ENCODE data around the gene SLC25A44. TPM values are rescaled to one million over a fixed set of nuclear protein-coding genes. Genes with fewer than 3 reads are reported as not detected.

Gene SLC25A44
- total RNA-seq, 4 donors from 2014 or later: 7.9 to 22.3 (median 13.1) TPM

DNA sequence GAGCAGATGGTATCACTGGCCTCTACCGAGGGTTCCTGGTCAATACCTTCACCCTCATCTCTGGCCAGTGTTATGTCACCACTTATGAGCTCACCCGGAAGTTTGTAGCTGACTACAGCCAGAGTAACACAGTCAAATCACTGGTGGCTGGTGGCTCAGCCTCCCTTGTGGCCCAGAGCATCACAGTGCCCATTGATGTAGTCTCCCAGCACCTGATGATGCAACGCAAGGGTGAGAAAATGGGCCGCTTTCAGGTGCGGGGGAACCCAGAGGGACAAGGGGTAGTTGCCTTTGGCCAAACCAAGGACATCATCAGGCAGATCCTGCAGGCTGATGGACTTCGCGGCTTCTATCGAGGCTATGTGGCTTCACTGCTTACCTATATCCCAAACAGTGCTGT lies 6.1 kb downstream of the SLC25A44 start:
- TF ChIP-seq, protein P1, sequence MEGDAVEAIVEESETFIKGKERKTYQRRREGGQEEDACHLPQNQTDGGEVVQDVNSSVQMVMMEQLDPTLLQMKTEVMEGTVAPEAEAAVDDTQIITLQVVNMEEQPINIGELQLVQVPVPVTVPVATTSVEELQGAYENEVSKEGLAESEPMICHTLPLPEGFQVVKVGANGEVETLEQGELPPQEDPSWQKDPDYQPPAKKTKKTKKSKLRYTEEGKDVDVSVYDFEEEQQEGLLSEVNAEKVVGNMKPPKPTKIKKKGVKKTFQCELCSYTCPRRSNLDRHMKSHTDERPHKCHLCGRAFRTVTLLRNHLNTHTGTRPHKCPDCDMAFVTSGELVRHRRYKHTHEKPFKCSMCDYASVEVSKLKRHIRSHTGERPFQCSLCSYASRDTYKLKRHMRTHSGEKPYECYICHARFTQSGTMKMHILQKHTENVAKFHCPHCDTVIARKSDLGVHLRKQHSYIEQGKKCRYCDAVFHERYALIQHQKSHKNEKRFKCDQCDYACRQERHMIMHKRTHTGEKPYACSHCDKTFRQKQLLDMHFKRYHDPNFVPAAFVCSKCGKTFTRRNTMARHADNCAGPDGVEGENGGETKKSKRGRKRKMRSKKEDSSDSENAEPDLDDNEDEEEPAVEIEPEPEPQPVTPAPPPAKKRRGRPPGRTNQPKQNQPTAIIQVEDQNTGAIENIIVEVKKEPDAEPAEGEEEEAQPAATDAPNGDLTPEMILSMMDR (IDR thresholded peaks at IDR 0.05; ENCODE audit: low read depth): no peak

DNA sequence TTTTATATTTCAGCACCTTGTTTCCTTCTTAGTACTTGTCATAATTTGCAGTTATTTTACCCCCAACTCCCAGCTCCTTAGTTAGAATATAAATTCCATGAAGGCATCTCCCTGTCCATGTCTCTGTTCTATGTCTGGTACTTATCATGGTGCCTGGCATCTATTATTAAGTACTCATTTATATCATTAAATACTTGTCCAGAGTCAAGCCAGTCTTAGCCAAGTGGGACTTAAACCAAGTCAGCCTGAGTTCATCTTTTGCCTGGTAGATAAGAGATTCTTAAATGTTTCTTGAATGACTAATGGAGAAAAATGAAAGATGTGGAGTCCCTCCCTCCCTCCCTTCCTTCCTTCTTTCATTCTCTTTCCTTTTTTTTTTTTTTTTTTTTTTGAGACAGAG lies 9.4 kb downstream of the SLC25A44 start:
- TF ChIP-seq, protein P1 (IDR thresholded peaks at IDR 0.05; ENCODE audit: low read depth): no peak

DNA sequence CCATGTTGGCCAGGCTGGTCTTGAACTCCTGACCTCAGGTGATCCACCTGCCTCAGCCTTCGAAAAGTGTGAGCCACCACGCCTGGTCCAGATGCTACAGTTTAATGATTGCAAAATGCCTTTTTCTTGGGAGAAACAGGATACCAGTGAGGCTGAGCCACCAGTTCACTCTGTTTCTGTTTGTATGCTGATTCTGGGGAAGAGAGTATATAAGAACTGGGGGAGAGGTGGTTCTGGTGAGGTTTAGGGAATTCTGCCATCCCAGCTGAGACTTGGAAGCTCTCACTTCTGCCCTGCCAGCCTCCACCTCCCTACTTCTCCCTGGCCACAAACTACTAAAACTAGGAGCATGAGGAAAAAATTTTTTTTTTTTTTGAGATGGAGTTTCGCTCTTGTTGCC lies 10.8 kb downstream of the SLC25A44 start:
- TF ChIP-seq, protein P1 (IDR thresholded peaks at IDR 0.05; ENCODE audit: low read depth): no peak

DNA sequence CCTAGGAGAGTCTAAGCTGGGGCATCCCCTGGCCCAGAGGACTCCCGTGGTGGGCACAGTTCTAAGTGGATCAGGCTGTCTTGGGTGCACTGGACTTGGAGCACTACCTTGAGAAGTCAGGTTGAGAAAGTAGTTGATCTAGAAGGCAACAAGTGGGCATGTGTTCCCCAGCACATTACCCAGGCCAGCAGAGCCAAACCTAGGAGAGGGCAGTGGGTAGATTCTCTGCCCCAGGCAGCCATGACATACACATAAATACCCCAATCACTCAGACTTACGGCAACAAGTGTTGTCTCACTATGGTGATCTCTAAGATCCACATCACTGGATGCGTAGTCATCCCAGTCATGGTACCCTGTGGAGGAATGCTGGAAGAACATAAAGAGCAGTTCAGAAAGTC lies 17.3 kb downstream of the SLC25A44 start:
- TF ChIP-seq, protein P1 (IDR thresholded peaks at IDR 0.05; ENCODE audit: low read depth): no peak

DNA sequence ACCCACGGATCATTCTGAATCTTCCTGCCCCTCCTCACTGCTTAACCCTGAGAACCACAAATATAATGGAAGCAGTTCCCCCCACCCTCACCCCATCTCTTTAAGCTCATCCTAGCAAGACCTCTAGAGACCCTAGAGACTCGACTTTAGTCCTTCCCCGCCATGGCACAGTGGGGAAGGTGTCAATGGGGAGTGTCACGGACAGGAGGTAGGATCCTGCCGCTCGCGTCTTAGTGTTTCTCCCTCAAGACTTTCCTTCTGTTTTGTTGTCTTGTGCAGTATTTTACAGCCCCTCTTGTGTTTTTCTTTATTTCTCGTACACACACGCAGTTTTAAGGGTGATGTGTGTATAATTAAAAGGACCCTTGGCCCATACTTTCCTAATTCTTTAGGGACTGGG lies 18.2 kb downstream of the SLC25A44 start:
- TF ChIP-seq, protein P1 (IDR thresholded peaks at IDR 0.05; ENCODE audit: low read depth): no peak

DNA sequence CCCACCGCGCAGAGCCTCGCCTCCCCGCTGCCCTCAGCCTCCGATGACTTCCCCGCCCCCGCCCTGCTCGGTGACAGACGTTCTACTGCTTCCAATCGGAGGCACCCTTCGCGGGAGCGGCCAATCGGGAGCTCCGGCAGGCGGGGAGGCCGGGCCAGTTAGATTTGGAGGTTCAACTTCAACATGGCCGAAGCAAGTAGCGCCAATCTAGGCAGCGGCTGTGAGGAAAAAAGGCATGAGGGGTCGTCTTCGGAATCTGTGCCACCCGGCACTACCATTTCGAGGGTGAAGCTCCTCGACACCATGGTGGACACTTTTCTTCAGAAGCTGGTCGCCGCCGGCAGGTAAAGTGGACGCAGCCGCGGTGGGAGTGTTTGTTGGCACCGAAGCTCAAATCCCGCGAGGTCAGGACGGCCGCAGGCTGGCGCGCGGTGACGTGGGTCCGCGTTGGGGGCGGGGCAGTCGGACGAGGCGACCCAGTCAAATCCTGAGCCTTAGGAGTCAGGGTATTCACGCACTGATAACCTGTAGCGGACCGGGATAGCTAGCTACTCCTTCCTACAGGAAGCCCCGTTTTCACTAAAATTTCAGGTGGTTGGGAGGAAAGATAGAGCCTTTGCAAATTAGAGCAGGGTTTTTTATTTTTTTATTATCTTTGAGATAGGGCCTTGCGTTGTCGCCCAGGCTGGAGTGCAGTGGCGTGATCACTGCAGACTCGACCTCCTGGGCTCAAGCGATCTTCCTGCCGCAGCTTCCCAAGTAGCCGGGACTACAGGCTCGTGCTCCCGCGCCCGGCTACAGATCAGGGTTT lies 19.1 kb downstream of the SLC25A44 start, which contains the start of gene PMF1:
Gene PMF1, plus strand, starts transcription at position 175 of the 811 bp plus-strand sequence. Its CDS starts 9 bp downstream, at position 184.
- TF ChIP-seq, protein P1 (IDR thresholded peaks at IDR 0.05; ENCODE audit: low read depth): no peak

DNA sequence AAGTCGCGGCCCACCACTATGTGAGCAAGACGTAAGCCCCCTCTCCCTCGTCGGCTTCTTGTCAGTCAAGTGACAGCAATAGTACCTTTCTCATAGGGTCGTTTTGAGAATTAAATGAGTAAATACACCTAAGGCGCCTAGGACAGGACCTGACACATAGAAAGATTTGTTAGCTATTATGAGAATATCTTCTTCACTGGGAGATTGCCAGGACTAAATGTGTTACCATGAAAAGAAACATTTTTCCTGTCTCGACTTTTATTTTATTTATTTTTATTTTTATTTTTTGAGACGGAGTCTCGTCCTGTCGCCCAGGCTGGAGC lies 19.7 kb downstream of the SLC25A44 start:
- TF ChIP-seq, protein P1 (IDR thresholded peaks at IDR 0.05; ENCODE audit: low read depth): no peak

Data from subcutaneous adipose tissue (tissue), 4 donors.